Neural cell (in vitro differentiated cells): Measurements from ENCODE around the gene NOL3.

Experiments
- CTCF ChIP-seq: fragments of 450-650 bp; IDR thresholded peaks from 2 replicates; pipeline ENCODE4 v1.5.1; 2014; ENCODE audit warnings: antibody characterized with exemption, mild to moderate bottlenecking, moderate library complexity; ENCODE audit not compliant: poor library complexity, severe bottlenecking
- SMC3 ChIP-seq: fragments of 450-650 bp; conservative IDR thresholded peaks from 2 replicates; pipeline ENCODE4 v1.6.1; 2014; ENCODE audit warnings: antibody characterized with exemption, mild to moderate bottlenecking, moderate library complexity; ENCODE audit not compliant: poor library complexity
- TAF1 ChIP-seq: IDR thresholded peaks from 2 replicates; pipeline ENCODE4 v1.6.1; 2012; ENCODE audit warnings: low read depth

GRCh38 chr16:67216612-67217490, 46.5 kb downstream of the NOL3 start:
- TF ChIP-seq CTCF (no peak), SMC3 (no peak), TAF1 (no peak)
